Astrocyte (in vitro differentiated cells and primary cell): Measurements from ENCODE around the gene PARM1.

Experiments used
- CTCF ChIP-seq: IDR thresholded peaks from 2 replicates; pipeline ENCODE4 v1.5.1; 2011; ENCODE audit warnings: low read depth, mild to moderate bottlenecking, inconsistent platforms, low read length, moderate library complexity; ENCODE audit not compliant: insufficient read depth
- EZH2 ChIP-seq: IDR thresholded peaks from 2 replicates; pipeline ENCODE4 v1.6.1; 2012; ENCODE audit warnings: mild to moderate bottlenecking, low read length, inconsistent platforms; ENCODE audit not compliant: insufficient read depth

- no peak for TF ChIP-seq CTCF
- TF ChIP-seq EZH2, result no peak
Measured at GRCh38 chr4:74996996-74997395, 64.1 kb downstream of the PARM1 start.
